Brain microvascular endothelial cell (primary cell): ENCODE measurements around the gene PLD1.

Experiments used
- DNase-seq: peaks from one replicate; pipeline ENCODE4 v3.0.0-alpha.2; 2020
- H3K27ac ChIP-seq: fragments of 250-450 bp; sonication (Bioruptor Pico); 2 replicates; pipeline ENCODE4 v1.5.1; 2020; ENCODE audit warnings: mild to moderate bottlenecking, moderate library complexity
- H3K27me3 ChIP-seq: fragments of 250-450 bp; sonication (Bioruptor Pico); replicated peaks from 2 replicates; pipeline ENCODE4 v1.5.1; 2020; ENCODE audit warnings: mild to moderate bottlenecking
- H3K36me3 ChIP-seq: fragments of 250-450 bp; sonication (Bioruptor Pico); replicated peaks from 2 replicates; pipeline ENCODE4 v1.5.1; 2020; ENCODE audit warnings: mild to moderate bottlenecking
- H3K4me3 ChIP-seq: 2 replicates; pipeline ENCODE4 v1.5.1; 2011; ENCODE audit warnings: low read depth, mild to moderate bottlenecking, control low read depth, low read length, moderate library complexity
- CTCF ChIP-seq: IDR thresholded peaks from 2 replicates; pipeline ENCODE4 v1.5.1; 2011; ENCODE audit warnings: low read depth, mild to moderate bottlenecking, moderate library complexity, low read length, control low read depth, inconsistent platforms; ENCODE audit errors: missing control alignments
- in situ Hi-C: cut with HindIII; loops from 2 replicates; pipeline ENCODE4 v1.10.0; 2017; ENCODE audit warnings: low sequenced_read_pairs, low pct_ligation_motif_present

The PLD1 gene

GRCh38 chr3:171685116-171685895 lies 125.0 kb downstream of the PLD1 start:
- H3K4me3 ChIP-seq, result no peak overlapping the region
- H3K36me3 ChIP-seq, result peaks cover 4% of the 10 kb centered on the region
- H3K27me3 ChIP-seq, result no peaks in the 10 kb centered on the region
- H3K27ac ChIP-seq, result no peak overlapping the region
- in situ Hi-C loops, result no loop called here
- TF ChIP-seq CTCF, result no peak
- DNase-seq, result peak; percentile 6

GRCh38 chr3:171684221-171684620 lies 126.1 kb downstream of the PLD1 start:
- peaks cover 3% of the 10 kb centered on the region for H3K36me3 ChIP-seq
- H3K27me3 ChIP-seq, result no peaks in the 10 kb centered on the region
- in situ Hi-C loops, result no loop called here
- TF ChIP-seq CTCF, result no peak
- no peak overlapping the region for H3K27ac ChIP-seq
- H3K4me3 ChIP-seq, result no peak overlapping the region
- no peak for DNase-seq

GRCh38 chr3:171682743-171683142 lies 127.5 kb downstream of the PLD1 start:
- Histone ChIP-seq H3K27me3 (no peaks in the 10 kb centered on the region), H3K27ac (no peak overlapping the region), H3K4me3 (no peak overlapping the region), H3K36me3 (peaks cover 3% of the 10 kb centered on the region)
- in situ Hi-C loops, result no loop called here
- DNase-seq, result no peak
- TF ChIP-seq CTCF, result no peak

GRCh38 chr3:171680726-171681411 lies 129.4 kb downstream of the PLD1 start:
- H3K36me3 ChIP-seq, result peaks cover 6% of the 10 kb centered on the region
- in situ Hi-C loops, result no loop called here
- no peak overlapping the region for H3K4me3 ChIP-seq
- no peak for TF ChIP-seq CTCF
- no peak overlapping the region for H3K27ac ChIP-seq
- no peaks in the 10 kb centered on the region for H3K27me3 ChIP-seq
- no peak for DNase-seq

GRCh38 chr3:171678971-171679492 lies 131.3 kb downstream of the PLD1 start:
- in situ Hi-C loops, result no loop called here
- Histone ChIP-seq H3K36me3 (peaks cover 6% of the 10 kb centered on the region), H3K27ac (no peak overlapping the region), H3K4me3 (no peak overlapping the region), H3K27me3 (no peaks in the 10 kb centered on the region)
- TF ChIP-seq CTCF, result no peak
- DNase-seq, result no peak
